HCT116 (cell line): ENCODE measurements around the gene VPS35L. TPM values are rescaled to one million over a fixed set of nuclear protein-coding genes. Genes with fewer than 3 reads are reported as not detected.

Source experiments
- ATAC-seq: fragments of 200-7000 bp; cut with Tn5 transposase; 2 replicates; pipeline ENCODE4 v1.9.1; 2020; ENCODE audit warnings: mild to moderate bottlenecking, moderate library complexity
- BruUV-seq: library from RNA; stranded (reverse); fragments of 400-500 nt; replicated peaks from 2 replicates; lab custom pipeline; 2021; lab: Mats Ljungman, UMichigan
- CTCF ChIA-PET: fragments of 300-600 bp; sonication (Branson Sonifier 250); formaldehyde crosslinking; loops from one replicate; lab custom pipeline; 2021; ENCODE audit warnings: antibody characterized with exemption; lab: Charles Lee
- POLR2A ChIA-PET: fragments of 300-600, 350-600 bp; sonication (Branson Sonifier 250); formaldehyde crosslinking; loops from one replicate; lab custom pipeline; 2021; ENCODE audit warnings: antibody characterized with exemption; lab: Charles Lee
- RAD21 ChIA-PET, 2 experiments: fragments of 300-600 bp; sonication (Branson Sonifier 250); formaldehyde crosslinking; loops; one replicate each; lab custom pipeline; 2023; ENCODE audit warnings: low total read pairs in 2 of 2; ENCODE audit not compliant: uncharacterized antibody in 2 of 2, unreplicated experiment in 2 of 2, low non-redundant PET in 1 of 2; lab: Charles Lee
- DNase-seq: peaks from one replicate; pipeline ENCODE4 v3.0.0-alpha.2; 2010; ENCODE audit warnings: low read depth, low spot score
- H2AFZ ChIP-seq: fragments of 200-600 bp; shearing (Covaris generic), sonication (generic); 2 replicates; pipeline ENCODE4 v1.6.1; 2017; ENCODE audit warnings: low read depth, mixed run types, mixed read lengths, antibody characterized with exemption, low read length; ENCODE audit not compliant: poor library complexity, severe bottlenecking
- H3K27ac ChIP-seq: 2 replicates; pipeline ENCODE4 v1.5.1; 2012; ENCODE audit warnings: low read depth, low read length
- H3K27me3 ChIP-seq: fragments of 200-600 bp; sonication (generic); 2 replicates; pipeline ENCODE4 v1.6.1; 2016; ENCODE audit warnings: mixed run types, low read length, mixed read lengths; ENCODE audit not compliant: insufficient read depth
- H3K36me3 ChIP-seq, 2 experiments: fragments of 200-500 bp in 1 of 2; fragments of 200-600 bp in 1 of 2; sonication (Bioruptor generic) in 1 of 2; sonication (generic) in 1 of 2; 2 replicates each; pipeline versions ENCODE4 v1.5.1 to v1.6.1; 2014 to 2016; ENCODE audit warnings: low read length in 2 of 2, inconsistent platforms in 1 of 2, mixed read lengths in 1 of 2, mixed run types in 1 of 2; ENCODE audit not compliant: insufficient read depth in 2 of 2, control insufficient read depth in 1 of 2
- H3K4me1 ChIP-seq, 2 experiments: fragments of 200-600 bp in 1 of 2; sonication (generic) in 1 of 2; 2 replicates each; pipeline versions ENCODE4 v1.5.1 to v1.6.1; 2012 to 2017; ENCODE audit warnings: low read length in 2 of 2, inconsistent platforms in 1 of 2, mild to moderate bottlenecking in 1 of 2, mixed read lengths in 1 of 2, mixed run types in 1 of 2, moderate library complexity in 1 of 2; ENCODE audit not compliant: insufficient read depth in 2 of 2, control insufficient read depth in 1 of 2
- H3K4me2 ChIP-seq: fragments of 200-600 bp; sonication (generic); 2 replicates; pipeline ENCODE4 v1.6.1; 2017; ENCODE audit warnings: mixed run types, low read length, mixed read lengths
- H3K4me3 ChIP-seq, 2 experiments: fragments of 200-600 bp in 1 of 2; sonication (generic) in 1 of 2; replicated peaks in 1 of 2; 2 replicates each; pipeline ENCODE4 v1.5.1; 2011 to 2016; ENCODE audit warnings: low read length in 2 of 2, control low read depth in 1 of 2, low read depth in 1 of 2, mild to moderate bottlenecking in 1 of 2, mixed read lengths in 1 of 2, mixed run types in 1 of 2
- H3K79me2 ChIP-seq: fragments of 200-600 bp; sonication (generic); 2 replicates; pipeline ENCODE4 v1.6.1; 2017; ENCODE audit warnings: mild to moderate bottlenecking, mixed run types, low read length, moderate library complexity, mixed read lengths; ENCODE audit not compliant: insufficient read depth
- H3K9ac ChIP-seq: fragments of 200-600 bp; sonication (generic); 2 replicates; pipeline ENCODE4 v1.6.1; 2016; ENCODE audit warnings: low read length, mixed read lengths
- H3K9me2 ChIP-seq: fragments of 200-600 bp; sonication (generic), shearing (Covaris generic); 2 replicates; pipeline ENCODE4 v1.6.1; 2017; ENCODE audit warnings: mixed run types, mild to moderate bottlenecking, moderate library complexity; ENCODE audit not compliant: insufficient read depth
- H3K9me3 ChIP-seq, 2 experiments: fragments of 200-500 bp in 1 of 2; fragments of 200-600 bp in 1 of 2; sonication (Bioruptor generic) in 1 of 2; sonication (generic) in 1 of 2; 2 replicates each; pipeline ENCODE4 v1.6.1; 2014 to 2017; ENCODE audit warnings: low read length in 2 of 2, mixed read lengths in 2 of 2, inconsistent platforms in 1 of 2, low read depth in 1 of 2, mild to moderate bottlenecking in 1 of 2, mixed run types in 1 of 2, moderate library complexity in 1 of 2; ENCODE audit not compliant: control insufficient read depth in 1 of 2, insufficient read depth in 1 of 2
- H4K20me1 ChIP-seq: fragments of 200-600 bp; sonication (generic), shearing (Covaris generic); 2 replicates; pipeline ENCODE4 v1.6.1; 2017; ENCODE audit warnings: mixed run types, mild to moderate bottlenecking, moderate library complexity; ENCODE audit not compliant: insufficient read depth
- ATF3 ChIP-seq: IDR thresholded peaks from 2 replicates; pipeline ENCODE4 v1.6.1; 2012
- CBX3 ChIP-seq: IDR thresholded peaks from 2 replicates; pipeline ENCODE4 v1.6.1; 2012; ENCODE audit warnings: low read depth
- EGR1 ChIP-seq: IDR thresholded peaks from 2 replicates; pipeline ENCODE4 v1.6.1; 2012; ENCODE audit warnings: low read depth
- ELF1 ChIP-seq: IDR thresholded peaks from 2 replicates; pipeline ENCODE4 v1.6.1; 2012; ENCODE audit warnings: low read depth, borderline replicate concordance
- EZH2phosphoT487 ChIP-seq: fragments of 200-600 bp; IDR thresholded peaks from 2 replicates; pipeline ENCODE4 v1.6.1; 2018; ENCODE audit warnings: antibody characterized with exemption, borderline replicate concordance
- FOSL1 ChIP-seq: IDR thresholded peaks from 2 replicates; pipeline ENCODE4 v1.6.1; 2012; ENCODE audit warnings: low read depth
- JUND ChIP-seq: IDR thresholded peaks from 2 replicates; pipeline ENCODE4 v1.6.1; 2012
- POLR2AphosphoS5 ChIP-seq: IDR thresholded peaks from 2 replicates; pipeline ENCODE4 v1.6.1; 2011; ENCODE audit warnings: mild to moderate bottlenecking, low read depth, low read length, moderate library complexity
- RAD21 ChIP-seq: IDR thresholded peaks from 2 replicates; pipeline ENCODE4 v1.6.1; 2012; ENCODE audit warnings: low read depth, mild to moderate bottlenecking
- SIN3A ChIP-seq: IDR thresholded peaks from 2 replicates; pipeline ENCODE4 v1.6.1; 2012; ENCODE audit warnings: low read depth
- TCF7L2 ChIP-seq: IDR thresholded peaks from 2 replicates; pipeline ENCODE4 v1.7.0; 2011; ENCODE audit warnings: borderline replicate concordance, inconsistent platforms; ENCODE audit not compliant: insufficient read depth, insufficient read length; ENCODE audit errors: extremely low read depth
- ZBTB33 ChIP-seq: IDR thresholded peaks from 2 replicates; pipeline ENCODE4 v1.6.1; 2011; ENCODE audit warnings: mild to moderate bottlenecking, low read length, moderate library complexity; ENCODE audit not compliant: insufficient replicate concordance; ENCODE audit errors: extremely low read depth
- ZFX ChIP-seq: fragments of 450-650 bp; IDR thresholded peaks from 2 replicates; pipeline ENCODE4 v1.6.1; 2017
- intact Hi-C: fragments of 100-400 bp; cut with micrococcal nuclease; formaldehyde crosslinking; loops from 2 replicates; pipeline ENCODE4 v1.10.0; 2022
- total RNA-seq: library from RNA; stranded (reverse); gene quantifications from one replicate; pipeline ENCODE4 v1.2.1, GENCODE V29; 2021; ENCODE audit not compliant: unreplicated experiment

VPS35L gene
- total RNA-seq, 1 experiment from 2014 or later = 21.4 TPM

- no peak overlapping the region for H3K27ac ChIP-seq
- intact Hi-C loops = no loop called here
- CTCF ChIA-PET = no interaction called here
Observed at GRCh38 chr16:19745286-19746010, 189.9 kb downstream of the VPS35L start.

GRCh38 chr16:19746561-19746960 is 191.1 kb downstream of the VPS35L start:
- Histone ChIP-seq H3K4me2 (no peak overlapping the region), H3K9ac (no peak overlapping the region), H3K36me3 (no peaks in the 10 kb centered on the region), H3K27ac (no peak overlapping the region), H4K20me1 (no peaks in the 10 kb centered on the region), H3K79me2 (no peaks in the 10 kb centered on the region), H3K4me3 (no peak overlapping the region), H3K9me3 (no peaks in the 10 kb centered on the region), H2AFZ (no peak overlapping the region), H3K9me2 (no peaks in the 10 kb centered on the region), H3K27me3 (no peaks in the 10 kb centered on the region), H3K4me1 (no peaks in the 10 kb centered on the region)
- DNase-seq (no peak), ATAC-seq (no peak)
- POLR2A ChIA-PET = no interaction called here
- CTCF ChIA-PET = no interaction called here
- RAD21 ChIA-PET = no interaction called here
- BruUV-seq = no TSS peak
- intact Hi-C loops = no loop called here
- TF ChIP-seq FOSL1 (no peak), TCF7L2 (no peak), EGR1 (no peak), ZBTB33 (no peak), RAD21 (no peak), ELF1 (no peak), ATF3 (no peak), SIN3A (no peak), CBX3 (no peak), JUND (no peak), POLR2AphosphoS5 (no peak), ZFX (no peak), EZH2phosphoT487 (no peak)

More at GRCh38 chr16:19745286-19746010, 189.9 kb downstream of the VPS35L start:
- H3K9ac ChIP-seq = no peak overlapping the region
- H3K9me3 ChIP-seq = no peaks in the 10 kb centered on the region
- ChIA-PET POLR2A (no interaction called here), RAD21 (interaction anchor here in 1 of 2 experiments (0.6 kb wide), 1 partner anchor 26 kb away, joined by 3 read pairs; no protein-coding TSS in a partner anchor)
- DNase-seq (no peak), ATAC-seq (no peak)
- TF ChIP-seq EGR1 (no peak), ZBTB33 (no peak)
- H3K4me3 ChIP-seq = no peak overlapping the region
- no peaks in the 10 kb centered on the region for H3K79me2 ChIP-seq
- H3K4me1 ChIP-seq = no peaks in the 10 kb centered on the region
- H3K36me3 ChIP-seq = no peaks in the 10 kb centered on the region
- no TSS peak for BruUV-seq
- no peak overlapping the region for H3K4me2 ChIP-seq
- H4K20me1 ChIP-seq = no peaks in the 10 kb centered on the region
- no peaks in the 10 kb centered on the region for H3K9me2 ChIP-seq
- H2AFZ ChIP-seq = no peak overlapping the region
- H3K27me3 ChIP-seq = no peaks in the 10 kb centered on the region
